H9 (cell line): ENCODE measurements around the gene TMEM9. TPM values are rescaled to one million over a fixed set of nuclear protein-coding genes. Genes with fewer than 3 reads are reported as not detected.

Experiments
- DNase-seq: peaks from one replicate; pipeline ENCODE4 v3.0.0-alpha.2; 2017
- H2AFZ ChIP-seq: one replicate; pipeline ENCODE4 v1.6.1; 2013; ENCODE audit warnings: mild to moderate bottlenecking, low read length, control low read depth, moderate library complexity
- H2AK5ac ChIP-seq: 2 replicates; pipeline ENCODE4 v1.6.1; 2013; ENCODE audit warnings: low read length, control low read depth, mixed read lengths; ENCODE audit not compliant: insufficient read length
- H2BK120ac ChIP-seq: one replicate; pipeline ENCODE4 v1.6.1; 2013; ENCODE audit warnings: low read depth, mild to moderate bottlenecking, low read length, control low read depth, inconsistent platforms; ENCODE audit not compliant: poor library complexity, severe bottlenecking
- H2BK12ac ChIP-seq: 2 replicates; pipeline ENCODE4 v1.6.1; 2013; ENCODE audit warnings: low read length, control low read depth, mixed read lengths, low read depth; ENCODE audit not compliant: insufficient read length
- H2BK15ac ChIP-seq: 2 replicates; pipeline ENCODE4 v1.6.1; 2013; ENCODE audit warnings: low read depth, low read length, control low read depth
- H2BK20ac ChIP-seq: one replicate; pipeline ENCODE4 v1.6.1; 2013; ENCODE audit warnings: low read depth, mild to moderate bottlenecking, low read length, control low read depth, inconsistent platforms; ENCODE audit not compliant: poor library complexity, severe bottlenecking
- H2BK5ac ChIP-seq: 2 replicates; pipeline ENCODE4 v1.6.1; 2013; ENCODE audit warnings: low read length, control low read depth, mixed read lengths; ENCODE audit not compliant: insufficient read length
- H3K14ac ChIP-seq: 2 replicates; pipeline ENCODE4 v1.6.1; 2013; ENCODE audit warnings: low read length, control low read depth; ENCODE audit not compliant: insufficient read depth
- H3K18ac ChIP-seq: 2 replicates; pipeline ENCODE4 v1.6.1; 2013; ENCODE audit warnings: low read depth, mild to moderate bottlenecking, mixed read lengths, low read length, control low read depth; ENCODE audit not compliant: insufficient read length
- H3K23ac ChIP-seq: 2 replicates; pipeline ENCODE4 v1.6.1; 2013; ENCODE audit warnings: low read length, control low read depth, mixed read lengths, low read depth; ENCODE audit not compliant: insufficient read length
- H3K23me2 ChIP-seq: 2 replicates; pipeline ENCODE4 v1.6.1; 2013; ENCODE audit warnings: low read depth, mild to moderate bottlenecking, mixed read lengths, low read length, control low read depth; ENCODE audit not compliant: insufficient read length, poor library complexity, severe bottlenecking
- H3K27ac ChIP-seq: 2 replicates; pipeline ENCODE4 v1.5.1; 2013; ENCODE audit warnings: low read length, control low read depth, mixed read lengths, low read depth; ENCODE audit not compliant: insufficient read length
- H3K27me3 ChIP-seq: 2 replicates; pipeline ENCODE4 v1.6.1; 2013; ENCODE audit warnings: low read length, control low read depth, inconsistent platforms; ENCODE audit not compliant: insufficient read depth
- H3K4ac ChIP-seq: 2 replicates; pipeline ENCODE4 v1.6.1; 2013; ENCODE audit warnings: low read depth, mild to moderate bottlenecking, control low read depth, inconsistent platforms, low read length, moderate library complexity
- H3K4me1 ChIP-seq: 2 replicates; pipeline ENCODE4 v1.6.1; 2013; ENCODE audit warnings: low read length, control low read depth, inconsistent platforms; ENCODE audit not compliant: insufficient read depth
- H3K4me2 ChIP-seq: 2 replicates; pipeline ENCODE4 v1.6.1; 2013; ENCODE audit warnings: low read length, control low read depth, mixed read lengths; ENCODE audit not compliant: insufficient read length, insufficient read depth
- H3K56ac ChIP-seq: 2 replicates; pipeline ENCODE4 v1.6.1; 2013; ENCODE audit warnings: low read depth, mild to moderate bottlenecking, mixed read lengths, low read length, control low read depth; ENCODE audit not compliant: insufficient read length
- H3K79me1 ChIP-seq: 2 replicates; pipeline ENCODE4 v1.6.1; 2013; ENCODE audit warnings: low read depth, mild to moderate bottlenecking, moderate library complexity, low read length, control low read depth, inconsistent platforms; ENCODE audit not compliant: insufficient read depth, poor library complexity, severe bottlenecking
- H3K79me2 ChIP-seq: 2 replicates; pipeline ENCODE4 v1.6.1; 2013; ENCODE audit warnings: low read length, control low read depth, inconsistent platforms; ENCODE audit not compliant: insufficient read depth
- H3K9ac ChIP-seq: 2 replicates; pipeline ENCODE4 v1.6.1; 2013; ENCODE audit warnings: low read length, control low read depth, mixed read lengths; ENCODE audit not compliant: insufficient read length; ENCODE audit errors: extremely low read depth
- H3K9me3 ChIP-seq: one replicate; pipeline ENCODE4 v1.6.1; 2013; ENCODE audit warnings: low read depth, low read length, inconsistent platforms; ENCODE audit not compliant: control insufficient read depth
- H3T11ph ChIP-seq: one replicate; pipeline ENCODE4 v1.6.1; 2013; ENCODE audit warnings: mild to moderate bottlenecking, low read length, control low read depth, inconsistent platforms
- H4K20me1 ChIP-seq: one replicate; pipeline ENCODE4 v1.6.1; 2013; ENCODE audit not compliant: control insufficient read depth, insufficient read length, insufficient read depth
- H4K5ac ChIP-seq: 2 replicates; pipeline ENCODE4 v1.6.1; 2013; ENCODE audit warnings: low read depth, mild to moderate bottlenecking, mixed read lengths, low read length, control low read depth; ENCODE audit not compliant: insufficient read length
- H4K8ac ChIP-seq: replicated peaks from 2 replicates; pipeline ENCODE4 v1.6.1; 2013; ENCODE audit warnings: low read length, control low read depth, mixed read lengths, low read depth; ENCODE audit not compliant: insufficient read length
- H4K91ac ChIP-seq: 2 replicates; pipeline ENCODE4 v1.6.1; 2013; ENCODE audit warnings: low read depth, mild to moderate bottlenecking, moderate library complexity, mixed read lengths, low read length, control low read depth; ENCODE audit not compliant: insufficient read length
- H3K27ac Mint-ChIP-seq, 3 experiments: 2 replicates in 2 of 3; 3 replicates in 1 of 3; pipeline ENCODE4 v1.8.0; 2020 to 2021; ENCODE audit warnings: mixed read lengths in 3 of 3, mild to moderate bottlenecking in 1 of 3, moderate library complexity in 1 of 3
- H3K27me3 Mint-ChIP-seq: 2 replicates; pipeline ENCODE4 v1.8.0; 2021; ENCODE audit warnings: low read depth, mild to moderate bottlenecking, moderate library complexity, mixed read lengths
- H3K36me3 Mint-ChIP-seq, 3 experiments: 2 replicates in 2 of 3; 3 replicates in 1 of 3; pipeline ENCODE4 v1.8.0; 2020 to 2021; ENCODE audit warnings: low read depth in 3 of 3, mixed read lengths in 3 of 3; ENCODE audit not compliant: insufficient read depth in 1 of 3
- H3K4me1 Mint-ChIP-seq, 2 experiments: 2 replicates each; pipeline ENCODE4 v1.8.0; 2020; ENCODE audit warnings: mixed read lengths in 2 of 2
- H3K4me3 Mint-ChIP-seq, 2 experiments: 2 replicates in 1 of 2; 3 replicates in 1 of 2; pipeline ENCODE4 v1.8.0; 2020 to 2021; ENCODE audit warnings: mild to moderate bottlenecking in 2 of 2, mixed read lengths in 2 of 2, moderate library complexity in 1 of 2
- H3K9me3 Mint-ChIP-seq, 2 experiments: 2 replicates in 1 of 2; 3 replicates in 1 of 2; pipeline ENCODE4 v1.8.0; 2020; ENCODE audit warnings: mild to moderate bottlenecking in 2 of 2, mixed read lengths in 2 of 2, moderate library complexity in 1 of 2
- CTCF ChIP-seq: fragments of 200-600 bp; sonication (generic); conservative IDR thresholded peaks from 3 replicates; pipeline ENCODE4 v1.8.0; 2021; ENCODE audit warnings: antibody characterized with exemption, mild to moderate bottlenecking
- WGBS: extraction: QIAGEN DNeasy Blood & Tissue Kit; methylation state at CpG from one replicate; pipeline ENCODE4 v1.1.7; 2013; ENCODE audit warnings: missing lambda C conversion rate, low lambda C conversion rate, mixed read lengths; ENCODE audit not compliant: insufficient read length; ENCODE audit errors: extremely low coverage; 5-methylcytosine and 5-hydroxymethylcytosine counted together
- total RNA-seq: library from RNA; stranded (reverse); gene quantifications from 2 replicates; pipeline ENCODE4 v1.2.1, GENCODE V29; 2021

The TMEM9 gene
- total RNA-seq, 1 experiment from 2014 or later = 93.4 TPM

DNA sequence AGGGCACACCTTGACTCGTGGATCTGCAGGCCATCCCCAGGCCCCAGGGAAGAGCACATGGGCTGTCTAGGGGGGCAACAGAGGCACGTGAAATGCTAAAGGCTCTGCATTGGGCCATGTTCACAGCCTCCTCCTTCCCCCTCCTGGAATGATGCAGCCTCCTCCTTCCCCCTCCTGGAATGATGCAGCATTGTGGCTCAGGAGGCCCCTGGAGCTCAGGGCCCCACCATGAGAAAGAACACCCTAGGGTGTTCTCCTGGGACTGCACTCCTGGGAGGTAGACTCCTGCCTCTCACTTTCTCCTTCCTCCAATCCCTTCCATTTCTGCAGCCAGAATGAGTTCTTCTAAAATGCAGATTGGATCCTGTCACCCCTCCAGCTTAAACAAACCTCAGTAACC, 34.8 kb upstream of the TMEM9 start:
- Histone ChIP-seq H3K23me2 (no peaks in the 10 kb centered on the region), H2AK5ac (no peak overlapping the region), H3T11ph (no peak overlapping the region), H2AFZ (no peak overlapping the region), H3K4ac (no peak overlapping the region), H3K9ac (no peak overlapping the region), H4K5ac (no peak overlapping the region), H3K9me3 (no peaks in the 10 kb centered on the region), H3K27ac (no peak overlapping the region), H3K4me1 (no peaks in the 10 kb centered on the region), H4K8ac (no peak overlapping the region), H4K20me1 (no peaks in the 10 kb centered on the region), H3K56ac (no peak overlapping the region), H3K23ac (no peak overlapping the region), H2BK120ac (no peak overlapping the region), H2BK5ac (no peak overlapping the region), H3K4me2 (no peak overlapping the region), H4K91ac (no peak overlapping the region), H3K18ac (no peak overlapping the region), H2BK12ac (no peak overlapping the region), H3K79me1 (no peaks in the 10 kb centered on the region), H2BK20ac (no peak overlapping the region), H2BK15ac (no peak overlapping the region), H3K79me2 (no peaks in the 10 kb centered on the region), H3K27me3 (no peaks in the 10 kb centered on the region), H3K14ac (no peak overlapping the region; the same call in 1 of the 2 replicates)
- WGBS = no CpG with 5 or more reads among the region's 2 CpGs
- no peaks in the 10 kb centered on the region for H3K36me3 Mint-ChIP-seq
- H3K27me3 Mint-ChIP-seq = peaks cover 18% of the 10 kb centered on the region
- TF ChIP-seq CTCF = no peak
- DNase-seq = no peak
- H3K4me1 Mint-ChIP-seq = peaks cover 12 to 24% of the 10 kb centered on the region in 2 experiments
- no peaks in the 10 kb centered on the region for H3K9me3 Mint-ChIP-seq
- no peak overlapping the region; a peak in 1 of 5 replicates for H3K4me3 Mint-ChIP-seq
- peak overlapping the region in 1 of 3 experiments; percentile 75; a peak in 3 of 7 replicates for H3K27ac Mint-ChIP-seq
